ENCODE data around the gene EPHA4. TPM values are rescaled to one million over a fixed set of nuclear protein-coding genes. Genes with fewer than 3 reads are reported as not detected.

EPHA4 gene
- total and polyA plus RNA-seq, 2 of the 4 experiments (the other 2 are of a cell fraction) = 36.9 to 132 TPM

- no peak overlapping the region for H2BK120ac ChIP-seq (ENCODE audit: low read depth, low read length)
- no peak overlapping the region for H3K9ac ChIP-seq (ENCODE audit: low read depth, low read length)
- H3K4me1 ChIP-seq (ENCODE audit: control insufficient read depth, insufficient read depth, low read length) = peaks cover 8% of the 10 kb centered on the region
- intact Hi-C loops (cut with micrococcal nuclease) = no loop called here
- peaks cover 11% of the 10 kb centered on the region for H3K36me3 ChIP-seq (ENCODE audit: control insufficient read depth, insufficient read depth, low read length)
- H4K5ac ChIP-seq (ENCODE audit: low read depth, low read length) = no peak overlapping the region
- H3K9me3 ChIP-seq (ENCODE audit: control insufficient read depth, insufficient read depth, low read length) = no peaks in the 10 kb centered on the region
- H3K27me3 ChIP-seq (ENCODE audit: control insufficient read depth, insufficient read depth, low read length) = no peaks in the 10 kb centered on the region
- no peaks in the 10 kb centered on the region for H4K20me1 ChIP-seq (ENCODE audit: insufficient read depth, low read length)
- H3K27ac ChIP-seq (ENCODE audit: insufficient read depth, low read length) = no peak overlapping the region
- WGBS, 2 experiments (ENCODE audit: extremely low coverage in 2 of 2, insufficient read length in 1 of 2) = 86% methylated on average over 1 of the region's 2 CpGs; no CpG with 5 or more reads in 1 of the 2 experiments
- no TSS peak for BruUV-seq (replicated peaks)
- H3K23ac ChIP-seq (ENCODE audit: low read depth, low read length) = no peak overlapping the region
- H2BK5ac ChIP-seq (ENCODE audit: low read depth, low read length, poor library complexity, severe bottlenecking) = no peak overlapping the region
- no peak for DNase-seq
- ChIA-PET CTCF (interaction anchor here (0.5 to 1.4 kb wide), 2 partner anchors 11 to 969 kb away, joined by 4 to 5 read pairs; no protein-coding TSS in a partner anchor), POLR2A (ENCODE audit: unreplicated experiment) (no interaction called here)
- H3K4me3 ChIP-seq (ENCODE audit: insufficient read depth, low read depth, low read length) = no peak overlapping the region
- no peak overlapping the region for H3K14ac ChIP-seq (replicated peaks; ENCODE audit: low read depth, low read length)
- H2BK20ac ChIP-seq (ENCODE audit: low read depth, low read length) = no peak overlapping the region; the same call in 1 of the 2 replicates
- no peaks in the 10 kb centered on the region; the same call in 1 of the 2 replicates for H3K9me1 ChIP-seq (ENCODE audit: insufficient read depth, low read length)
- in situ Hi-C loops (cut with MboI; ENCODE audit: low sequenced_read_pairs) = no loop called here
- dilution Hi-C loops (cut with HindIII; ENCODE audit: low sequenced_read_pairs, unreplicated experiment) = no loop called here
- no peak overlapping the region for H3K18ac ChIP-seq (ENCODE audit: low read depth, low read length)
- H2AK9ac ChIP-seq (replicated peaks; ENCODE audit: low read depth, low read length, poor library complexity) = no peak overlapping the region
- H4K91ac ChIP-seq (ENCODE audit: insufficient read depth, low read depth, low read length) = no peak overlapping the region
- TF ChIP-seq USF2 (IDR thresholded peaks at IDR 0.05; ENCODE audit: low read depth, low read length) (no peak), CTCF (conservative IDR thresholded peaks at IDR 0.05; ENCODE audit: low read depth, low read length) (0 out of 2 replicates have a peak, but pooled peaks have one; percentile 6)
- peak overlapping the region; percentile 46; the same call in 1 of the 2 replicates for H3K4me2 ChIP-seq (ENCODE audit: low read depth, low read length)
- no peak overlapping the region for H2AFZ ChIP-seq (replicated peaks; ENCODE audit: low read length, poor library complexity)
- ATAC-seq (ENCODE audit: low read depth) = peak; percentile 27; the same call in 1 of the 2 replicates
- no peak overlapping the region for H3K56ac ChIP-seq (ENCODE audit: extremely low read depth, insufficient read depth, low read length)
- H2AK5ac ChIP-seq (ENCODE audit: low read depth, low read length) = no peak overlapping the region
- H2BK15ac ChIP-seq (ENCODE audit: low read depth, low read length) = no peak overlapping the region
- peaks cover 2 to 17% of the 10 kb centered on the region in 2 experiments; a peak in 1 of 4 replicates for H3K79me1 ChIP-seq (ENCODE audit: low read depth in 1 of 2, low read length in 2 of 2)
- H4K8ac ChIP-seq (ENCODE audit: low read depth in 2 of 2, low read length in 2 of 2) = no peak overlapping the region
- H3K4ac ChIP-seq (ENCODE audit: low read depth, low read length) = no peak overlapping the region
These were observed 93.6 kb downstream of the EPHA4 start for GRCh38 chr2:221478485-221478863.
